Esophagus (tissue), 2 donors: ENCODE results near the gene ATP1A1. TPM values are rescaled to one million over a fixed set of nuclear protein-coding genes. Genes with fewer than 3 reads are reported as not detected.

Experiments used
- polyA plus RNA-seq, 2 donors: library from polyadenylated mRNA; stranded (reverse); fragments of 200-250 nt; gene quantifications; one replicate each; pipeline ENCODE4 v1.2.3, GENCODE V29; 2013
- donor health status: healthy with polysubstance abuse.
- donor health status: Bipolar disorder and iron deficiency.

Gene ATP1A1
- polyA plus RNA-seq, 2 donors, result 117 to 196 TPM

Other genes with a start within 250 kb of the ATP1A1 start
- 10 to 100 TPM; 21.2 to 25.3 TPM for gene CD58, start 197.8 kb downstream of the ATP1A1 start, polyA plus RNA-seq